Endometrium (tissue), 2 donors: ENCODE results near the gene SLC4A5.
"Not testable (repeated sequence)": the region's sequence is repeated elsewhere in the genome, so short reads cannot be mapped to it uniquely, and the experiment has no call there.

ENCODE experiments used
- FAIRE-seq: peaks from 2 replicates; lab custom pipeline; 2012; peaks lifted over from hg19 to GRCh38; lab: Jason Lieb, UNC
- donor health status: control.
- donor health status: control.

SLC4A5 gene

GRCh38 chr2:74198461-74199274, 144.5 kb downstream of the SLC4A5 start, which contains the start of gene MTHFD2:
TSS of gene MTHFD2 (plus strand) at chr2:74198615. CDS start at chr2:74198642, 27 bp downstream.
- peak; percentile 8 for FAIRE-seq

GRCh38 chr2:74198023-74198460, 145.2 kb downstream of the SLC4A5 start:
- FAIRE-seq = no peak

GRCh38 chr2:74197049-74197448, 146.2 kb downstream of the SLC4A5 start:
- no peak for FAIRE-seq

GRCh38 chr2:74194799-74195198, 148.4 kb downstream of the SLC4A5 start:
- FAIRE-seq = no peak

- FAIRE-seq = no peak
These were observed 151.4 kb downstream of the SLC4A5 start for GRCh38 chr2:74191596-74192380.

GRCh38 chr2:74188696-74189095, 154.5 kb downstream of the SLC4A5 start:
- FAIRE-seq = no peak

GRCh38 chr2:74188018-74188601, 155.1 kb downstream of the SLC4A5 start:
- no peak for FAIRE-seq

GRCh38 chr2:74186706-74187105, 156.5 kb downstream of the SLC4A5 start:
- not testable (repeated sequence) for FAIRE-seq

GRCh38 chr2:74186038-74186437, 157.2 kb downstream of the SLC4A5 start:
- FAIRE-seq = no peak

GRCh38 chr2:74183878-74184277, 159.3 kb downstream of the SLC4A5 start:
- FAIRE-seq = no peak

GRCh38 chr2:74181739-74182138, 161.5 kb downstream of the SLC4A5 start:
- no peak for FAIRE-seq

- no peak for FAIRE-seq
These were observed 164.0 kb downstream of the SLC4A5 start for GRCh38 chr2:74179063-74179865.

GRCh38 chr2:74178211-74179062, 164.8 kb downstream of the SLC4A5 start, which contains the start of gene MOB1A:
TSS of gene MOB1A (minus strand) at chr2:74178879. CDS start at chr2:74178674, 205 bp downstream.
- FAIRE-seq = peak; percentile 95

- no peak for FAIRE-seq
These were observed 165.5 kb downstream of the SLC4A5 start for GRCh38 chr2:74177696-74178095.

GRCh38 chr2:74174909-74175308, 168.3 kb downstream of the SLC4A5 start:
- no peak for FAIRE-seq

- FAIRE-seq = no peak
These were observed 174.5 kb downstream of the SLC4A5 start for GRCh38 chr2:74168739-74169138.
